ENCODE data around the gene CRTAC1. TPM values are rescaled to one million over a fixed set of nuclear protein-coding genes. Genes with fewer than 3 reads are reported as not detected.

The CRTAC1 gene
- total and polyA plus RNA-seq, 10 of the 15 experiments (the other 5 are each of a cell fraction or from before 2014, with no cell fraction given) = 0.10 TPM; not detected in 9

DNA sequence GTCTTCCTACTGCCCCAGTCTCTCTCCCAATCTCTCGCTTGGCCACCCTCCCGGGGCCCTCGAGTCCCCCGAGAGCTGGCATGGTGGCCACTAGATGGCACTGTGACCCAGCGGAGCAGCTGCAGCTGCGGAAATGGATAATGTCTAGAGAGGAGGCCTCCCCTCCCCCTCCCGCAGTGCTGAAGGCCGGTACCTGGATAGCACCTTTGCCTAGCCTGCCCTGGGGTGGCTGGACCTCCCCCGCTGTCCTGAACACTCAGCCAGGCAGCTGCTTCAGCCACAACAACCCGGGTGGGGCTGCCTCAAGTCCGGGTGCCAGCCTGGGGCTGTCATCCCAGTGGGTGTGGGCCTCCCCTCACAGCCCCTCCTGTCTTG is 115.6 kb downstream of the CRTAC1 start:
- intact Hi-C loops (cut with micrococcal nuclease; ENCODE audit: unreplicated experiment) = loop anchor here (1.0 to 10.0 kb wide), 5 partner anchors 113 to 750 kb away; no protein-coding TSS in a partner anchor
- TF ChIP-seq HDAC6 (IDR thresholded peaks at IDR 0.05; ENCODE audit: unreplicated experiment) = no peak
- TF ChIP-seq MEF2B (IDR thresholded peaks at IDR 0.05; ENCODE audit: partially characterized antibody, poor library complexity, severe bottlenecking) = peak; percentile 54
- TF ChIP-seq BHLHE40 (IDR thresholded peaks at IDR 0.05; ENCODE audit: borderline replicate concordance in 1 of 2, low read depth in 2 of 2, low read length in 1 of 2) = 0 out of 4 replicates have a peak, but pooled peaks of 1 of the 2 experiments have one; percentile 6
- TF ChIP-seq SPI1 (IDR thresholded peaks at IDR 0.05; ENCODE audit: borderline replicate concordance, insufficient read depth, low read depth, low read length) = no peak
- TF ChIP-seq IKZF1 (conservative IDR thresholded peaks at IDR 0.05) = 0 out of 2 replicates have a peak, but pooled peaks have one; percentile 14
- TF ChIP-seq RB1 (IDR thresholded peaks at IDR 0.05; ENCODE audit: borderline replicate concordance) = 0 out of 2 replicates have a peak, but pooled peaks have one; percentile 31
- 0 out of 2 replicates have a peak, but pooled peaks have one; percentile 54 for TF ChIP-seq TCF12 (IDR thresholded peaks at IDR 0.05; ENCODE audit: low read depth, low read length)
- TF ChIP-seq LARP7 (IDR thresholded peaks at IDR 0.05) = peak; percentile 51; the same call in 1 of the 2 replicates
- peak; percentile 83 to 86 (median 84) for TF ChIP-seq CTCF (IDR thresholded peaks at IDR 0.05 in 2 of 3, conservative IDR thresholded peaks at IDR 0.05 in 1 of 3; ENCODE audit: control insufficient read depth in 2 of 3, extremely low read depth in 1 of 3, insufficient read depth in 1 of 3, low read depth in 3 of 3, low read length in 3 of 3)
- TF ChIP-seq ZNF622 (IDR thresholded peaks at IDR 0.05) = no peak
- TF ChIP-seq RAD21 (IDR thresholded peaks at IDR 0.05; ENCODE audit: insufficient read depth, low read depth, low read length) = peak; percentile 90
- TF ChIP-seq CHD2 (IDR thresholded peaks at IDR 0.05; ENCODE audit: borderline replicate concordance, low read depth, low read length) = peak; percentile 46; the same call in 1 of the 2 replicates
- TF ChIP-seq SMC3 (IDR thresholded peaks at IDR 0.05; ENCODE audit: borderline replicate concordance, low read length) = peak; percentile 62
- Histone ChIP-seq H3K27ac (ENCODE audit: control insufficient read depth, insufficient read depth) (no peak overlapping the region), H3K36me3 (ENCODE audit: control insufficient read depth in 2 of 2, insufficient read depth in 2 of 2, low read length in 1 of 2) (no peaks in the 10 kb centered on the region), H3K79me2 (ENCODE audit: control insufficient read depth, insufficient read depth, low read length) (no peaks in the 10 kb centered on the region), H3K9me3 (replicated peaks; ENCODE audit: control insufficient read depth, insufficient read depth, low read length) (no peaks in the 10 kb centered on the region), H3K27me3 (replicated peaks in 1 of 2; ENCODE audit: control insufficient read depth in 2 of 2, insufficient read depth in 2 of 2, low read length in 1 of 2) (peaks cover 0 to 2% of the 10 kb centered on the region in 2 experiments; a peak in 1 of 4 replicates), H3K9ac (ENCODE audit: control insufficient read depth, insufficient read depth, low read length) (no peak overlapping the region), H2AFZ (ENCODE audit: control insufficient read depth, low read depth, low read length) (no peak overlapping the region), H3K4me1 (ENCODE audit: control insufficient read depth, insufficient read depth, low read length) (no peaks in the 10 kb centered on the region), H3K4me2 (ENCODE audit: control insufficient read depth, insufficient read depth) (no peak overlapping the region), H3K4me3 (no peak overlapping the region), H4K20me1 (ENCODE audit: control insufficient read depth, insufficient read depth) (no peaks in the 10 kb centered on the region)
- POLR2A ChIA-PET = interaction anchor here (0.6 kb wide), 1 partner anchor 517 kb away, joined by 7 read pairs; no protein-coding TSS in a partner anchor
- ATAC-seq (peak; percentile 99), FAIRE-seq (peak; percentile 31), DNase-seq (ENCODE audit: low read depth, low spot score) (no peak)
- CTCF ChIA-PET = interaction anchor here (0.6 to 7.1 kb wide), 16 partner anchors 8 to 1362 kb away, joined by 3 to 143 read pairs (median 4); no protein-coding TSS in a partner anchor
- 5% methylated on average over 10 of the region's 11 CpGs for WGBS (ENCODE audit: insufficient coverage, insufficient replicate concordance, low lambda C conversion rate, missing lambda C conversion rate)
- in situ Hi-C loops (cut with MboI) = loop anchor here (5.0 kb wide), 1 partner anchor 127 kb away; no protein-coding TSS in a partner anchor
- BruUV-seq (replicated peaks) = no TSS peak
- RAD21 ChIA-PET (ENCODE audit: unreplicated experiment) = interaction anchor here (1.0 to 2.9 kb wide), 5 partner anchors 113 to 511 kb away, joined by 3 to 44 read pairs (median 6); no protein-coding TSS in a partner anchor
- SMC1A ChIA-PET (ENCODE audit: uncharacterized antibody, unreplicated experiment) = interaction anchor here (1.1 to 2.7 kb wide), 3 partner anchors 113 to 131 kb away, joined by 5 to 25 read pairs (median 11); no protein-coding TSS in a partner anchor

Measured in GM12878 (cell line).